HG02981 (cell line): ENCODE measurements around the gene PATL1.
"Not testable (repeated sequence)": the region's sequence is repeated elsewhere in the genome, so short reads cannot be mapped to it uniquely, and the experiment has no call there.

Source experiments
- ATAC-seq: cut with Tn5 transposase; IDR thresholded peaks from one replicate; pipeline ENCODE4 v1.9.1; 2021; ENCODE audit warnings: mild to moderate bottlenecking, moderate library complexity; ENCODE audit not compliant: unreplicated experiment

PATL1 gene

DNA sequence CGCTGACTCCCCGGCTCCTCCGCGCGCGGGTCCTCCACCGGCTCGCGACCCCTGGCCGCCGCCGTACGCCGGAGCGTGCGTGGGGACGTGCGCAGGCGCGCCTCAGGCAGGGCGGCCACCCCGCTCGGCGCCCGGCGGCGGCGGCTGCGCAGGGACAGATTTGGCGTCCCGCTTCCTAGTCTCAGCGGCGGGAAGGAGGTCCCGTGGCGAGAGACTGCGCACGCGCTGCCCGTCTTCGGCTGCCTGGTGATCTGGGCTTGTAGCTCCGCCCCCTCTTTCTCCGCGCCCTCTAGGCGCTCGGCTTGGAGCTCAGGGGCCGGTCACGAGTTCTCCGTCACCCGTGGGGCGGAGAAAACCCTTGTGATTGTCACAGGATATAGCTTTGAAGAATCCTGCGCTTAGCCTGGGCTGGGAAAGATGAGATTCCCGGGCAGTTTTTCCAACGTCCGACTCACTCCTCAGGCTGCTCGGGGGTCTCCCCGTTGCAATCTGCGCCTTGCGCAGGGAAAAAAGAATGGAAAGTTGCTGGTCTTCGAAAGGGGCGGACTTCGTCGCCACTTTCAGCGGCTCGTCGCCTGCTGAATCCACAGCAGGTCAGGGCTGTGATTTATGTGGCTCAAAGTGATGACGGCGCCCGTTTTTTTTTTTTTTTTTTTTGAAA lies at the start of gene PATL1:
Gene PATL1, minus strand, starts transcription at position 88 of the 661 bp plus-strand sequence. CDS start 142 bp downstream, outside the sequence.
- peak; percentile 92 for ATAC-seq

DNA sequence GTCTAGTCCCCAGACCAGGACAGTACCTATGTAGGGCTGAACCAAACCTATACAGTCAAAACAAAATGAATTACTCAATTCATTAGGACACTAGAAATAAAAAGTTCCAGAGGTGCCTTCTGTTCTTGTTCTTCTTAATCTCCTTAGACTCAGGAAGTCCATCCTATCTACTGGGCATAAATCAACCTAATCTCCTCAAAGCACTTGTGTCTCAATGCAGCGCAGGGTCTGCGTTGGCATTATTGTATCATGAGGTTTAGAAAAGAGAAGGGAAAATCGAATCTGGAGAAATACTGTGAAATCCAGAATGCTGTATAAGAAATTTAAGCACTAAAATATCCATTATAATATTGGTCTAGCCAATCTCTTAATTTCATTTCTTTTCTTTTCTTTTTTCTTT lies 47.2 kb upstream of the PATL1 start:
- ATAC-seq = no peak

- ATAC-seq = no peak
These were observed 44.9 kb upstream of the PATL1 start, which contains the start of gene OR10V1 for GRCh38 chr11:59713745-59714144. Gene OR10V1, minus strand, starts transcription at chr11:59713845. Its CDS starts 0 bp downstream, at chr11:59713845.

- ATAC-seq = no peak
These were observed 41.5 kb upstream of the PATL1 start for GRCh38 chr11:59710136-59710847.

DNA sequence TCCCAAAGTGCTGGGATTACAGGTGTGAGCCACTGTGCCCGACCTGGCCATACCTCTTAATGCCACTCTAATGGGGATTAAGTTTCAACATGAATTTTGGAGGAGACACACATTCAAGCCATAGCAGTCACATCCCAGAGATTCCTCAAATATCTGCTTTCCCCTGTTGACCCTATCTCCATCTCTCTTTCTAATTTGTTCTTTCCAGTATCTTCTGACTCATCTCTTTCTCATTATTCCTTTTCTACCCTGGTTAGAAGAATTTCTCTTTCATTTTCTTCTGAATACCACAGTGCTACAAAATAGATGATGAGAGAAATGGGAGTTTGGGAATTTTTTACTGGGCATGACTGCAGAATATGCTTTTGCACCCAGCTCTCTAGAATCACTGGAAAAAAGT lies 39.7 kb upstream of the PATL1 start:
- ATAC-seq = no peak

DNA sequence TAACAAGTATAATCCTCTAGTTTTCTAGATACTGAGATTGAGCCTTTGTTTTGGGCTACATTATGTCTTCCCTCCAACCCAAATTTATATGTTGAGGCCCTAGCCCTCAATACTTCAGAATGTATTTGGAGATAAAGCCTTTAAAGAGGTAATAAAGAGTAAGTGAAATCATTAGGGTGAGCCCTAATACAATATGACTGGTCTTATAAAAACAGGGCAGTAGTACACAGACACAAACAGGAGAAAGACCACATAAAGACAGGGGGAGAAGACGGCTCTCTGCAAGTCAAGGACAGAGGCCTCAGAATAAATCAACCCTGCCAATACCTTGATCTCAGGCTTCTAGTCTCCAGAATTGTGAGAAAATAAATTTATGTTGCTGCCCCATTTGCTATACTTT lies 38.5 kb upstream of the PATL1 start:
- ATAC-seq = no peak

DNA sequence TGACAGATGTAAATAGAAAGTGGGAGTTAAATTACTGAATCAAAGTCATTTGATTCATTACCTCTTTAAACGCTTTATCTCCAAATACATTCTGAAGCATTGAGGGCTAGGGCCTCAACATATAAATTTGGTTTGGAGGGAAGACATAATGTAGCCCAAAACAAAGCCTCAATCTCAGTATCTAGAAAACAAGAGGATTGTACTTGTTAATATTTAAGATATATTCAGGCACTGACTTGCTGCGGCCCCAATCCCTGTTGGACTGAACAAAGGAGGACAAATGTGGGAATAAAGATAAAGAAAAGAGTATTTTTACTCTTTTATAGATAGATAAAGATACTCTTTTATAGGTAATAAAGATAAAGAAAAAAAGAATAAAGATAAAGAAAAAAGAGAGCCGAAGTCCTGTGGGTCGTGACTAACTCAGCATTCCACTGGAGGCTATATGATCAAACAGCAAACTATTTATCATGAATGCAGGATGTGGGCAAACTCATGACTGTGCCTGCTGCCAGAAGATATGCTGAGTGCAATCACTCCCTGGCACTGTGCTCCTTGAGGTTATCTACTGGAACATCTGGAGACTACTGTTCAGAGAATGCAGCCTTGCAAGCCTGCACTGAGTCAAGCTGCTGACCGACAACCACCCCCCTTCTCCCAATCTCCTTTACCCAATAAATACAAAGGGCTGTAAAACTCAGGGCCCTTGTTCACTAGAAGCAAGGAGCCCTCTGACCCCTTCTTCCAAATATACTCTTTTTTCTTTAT lies 37.9 kb upstream of the PATL1 start:
- no peak for ATAC-seq

- no peak for ATAC-seq
These were observed 36.5 kb upstream of the PATL1 start for GRCh38 chr11:59705294-59705693.

GRCh38 chr11:59703515-59703914 lies 34.7 kb upstream of the PATL1 start:
- not testable (repeated sequence) for ATAC-seq

- ATAC-seq = not testable (repeated sequence)
These were observed 31.3 kb upstream of the PATL1 start for GRCh38 chr11:59700157-59700556.

GRCh38 chr11:59698506-59698905 lies 29.7 kb upstream of the PATL1 start:
- no peak for ATAC-seq

DNA sequence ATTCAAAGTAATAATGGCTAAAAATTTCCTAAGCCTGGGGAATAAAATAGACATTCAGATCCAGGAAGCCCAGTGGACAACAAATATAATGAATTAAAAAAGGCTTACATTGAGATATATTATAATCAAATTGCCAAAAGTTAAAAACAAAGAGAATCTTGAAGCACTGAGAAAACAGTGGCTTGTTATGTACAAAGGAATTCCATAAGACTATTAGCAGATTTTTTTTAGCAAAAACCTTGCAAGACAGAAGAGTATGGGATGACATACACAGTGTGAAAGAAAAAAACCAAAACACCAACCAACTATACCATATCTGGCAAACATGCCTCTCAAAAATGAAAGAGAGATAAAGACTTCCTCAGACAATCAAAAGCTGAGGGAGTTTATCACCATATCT lies 24.1 kb upstream of the PATL1 start:
- ATAC-seq = no peak

- no peak for ATAC-seq
These were observed 22.3 kb upstream of the PATL1 start for GRCh38 chr11:59691156-59691555.

DNA sequence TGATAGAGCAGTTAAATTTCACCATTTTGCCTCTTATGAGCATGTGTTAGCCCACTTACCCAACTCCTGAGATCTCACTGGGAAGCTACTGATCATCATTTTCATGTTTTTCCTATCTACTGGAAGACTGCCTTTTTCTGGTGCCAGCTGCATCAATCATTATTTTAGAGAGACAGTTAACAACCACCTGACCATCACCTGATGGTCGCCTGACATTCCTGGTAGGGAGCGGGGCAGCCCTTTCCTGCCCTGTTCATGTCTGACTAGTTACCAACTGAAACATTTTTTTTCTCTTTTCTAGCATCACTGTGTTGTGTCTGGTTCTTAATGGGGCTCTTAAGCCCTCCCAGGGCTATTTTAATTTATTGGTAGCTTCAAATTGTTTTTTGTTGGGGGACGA lies 20.2 kb upstream of the PATL1 start:
- ATAC-seq = no peak

DNA sequence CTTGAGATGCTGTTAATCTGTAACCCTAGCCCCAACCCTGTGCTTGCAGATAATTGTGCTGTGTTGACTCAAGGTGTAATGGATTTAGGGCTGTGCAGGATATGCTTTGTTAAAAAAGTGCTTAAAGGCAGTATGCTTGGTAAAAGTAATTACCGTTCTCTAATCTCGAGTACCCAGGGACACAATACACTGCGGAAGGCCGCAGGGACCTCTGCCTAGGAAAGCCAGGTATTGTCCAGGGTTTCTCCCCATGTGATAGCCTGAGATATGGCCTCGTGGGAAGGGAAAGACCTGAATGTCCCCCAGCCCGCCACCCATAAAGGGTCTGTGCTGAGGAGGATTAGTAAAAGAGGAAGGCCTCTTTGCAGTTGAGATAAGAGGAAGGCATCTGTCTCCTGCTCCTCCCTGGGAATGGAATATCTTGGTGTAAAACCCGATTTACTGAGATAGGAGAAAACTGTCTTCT lies 12.5 kb upstream of the PATL1 start:
- ATAC-seq = not testable (repeated sequence)

GRCh38 chr11:59680287-59681154 lies 11.7 kb upstream of the PATL1 start:
- peak; percentile 85 for ATAC-seq

DNA sequence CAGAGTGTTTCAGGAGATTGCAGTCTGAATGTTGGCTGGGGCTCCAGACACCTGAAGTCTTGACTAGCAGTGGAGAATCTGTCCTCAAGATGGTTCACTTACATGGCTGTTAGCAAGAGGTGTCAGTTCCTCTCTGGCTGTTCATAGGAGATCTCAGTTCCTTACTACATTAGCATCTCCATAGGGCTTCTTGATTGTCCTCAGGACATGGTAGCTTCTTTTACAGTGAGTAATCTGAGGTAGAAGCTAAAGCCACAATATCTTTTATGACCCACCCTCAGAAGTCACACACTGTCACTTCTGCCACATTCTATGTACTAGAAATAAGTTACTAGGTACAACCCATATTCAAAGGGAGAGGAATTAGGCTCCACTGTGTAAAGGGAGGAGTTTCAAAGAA lies 10.5 kb upstream of the PATL1 start:
- ATAC-seq = no peak

DNA sequence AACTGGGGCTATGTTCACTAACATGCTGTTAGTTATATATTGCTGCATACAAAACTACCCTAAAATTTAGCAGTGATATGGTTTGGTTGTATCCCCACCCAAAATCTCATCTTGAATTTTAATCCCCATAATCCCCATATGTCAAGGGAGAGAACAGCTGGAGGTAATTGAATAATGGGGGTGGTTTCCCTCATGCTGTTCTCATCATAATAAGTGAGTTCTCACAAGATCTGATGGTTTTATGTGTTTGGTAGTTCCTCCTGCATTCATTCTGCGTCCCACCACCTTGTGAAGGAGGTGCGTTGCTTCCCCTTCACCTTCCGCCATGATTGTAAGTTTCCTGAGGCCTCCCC lies 10.0 kb upstream of the PATL1 start:
- no peak for ATAC-seq

DNA sequence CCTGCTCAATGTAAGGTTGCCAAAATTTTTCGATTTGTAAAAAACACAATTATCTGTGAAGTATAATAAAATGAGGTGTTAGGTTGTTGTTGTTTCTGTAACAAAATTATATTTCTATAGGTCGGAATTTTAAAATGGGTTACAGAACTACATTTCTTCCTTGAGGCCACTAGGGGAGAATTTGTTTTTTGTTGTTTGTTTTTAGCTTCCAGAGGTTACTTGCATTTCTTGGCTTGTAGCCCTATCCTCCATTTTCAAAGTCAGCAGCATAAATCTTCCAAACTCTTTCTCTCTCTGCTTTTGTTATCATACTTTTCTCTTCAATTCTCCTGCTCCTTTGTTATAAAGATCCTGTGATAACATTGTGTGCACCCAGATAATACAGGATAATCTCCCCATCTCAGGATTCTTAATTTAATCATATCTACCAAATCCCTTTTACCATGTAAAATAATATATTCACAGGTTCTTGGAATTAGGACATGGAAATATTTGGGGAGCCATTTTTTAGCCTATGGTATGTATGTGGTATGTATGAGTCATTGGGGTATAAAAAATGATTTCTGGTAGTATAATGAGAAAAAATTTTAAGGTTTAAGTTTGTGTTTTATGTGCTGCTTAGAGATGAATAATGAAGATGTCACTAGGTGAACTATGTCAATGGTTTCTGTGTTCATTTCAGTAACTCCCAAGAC lies 9.4 kb upstream of the PATL1 start:
- no peak for ATAC-seq

DNA sequence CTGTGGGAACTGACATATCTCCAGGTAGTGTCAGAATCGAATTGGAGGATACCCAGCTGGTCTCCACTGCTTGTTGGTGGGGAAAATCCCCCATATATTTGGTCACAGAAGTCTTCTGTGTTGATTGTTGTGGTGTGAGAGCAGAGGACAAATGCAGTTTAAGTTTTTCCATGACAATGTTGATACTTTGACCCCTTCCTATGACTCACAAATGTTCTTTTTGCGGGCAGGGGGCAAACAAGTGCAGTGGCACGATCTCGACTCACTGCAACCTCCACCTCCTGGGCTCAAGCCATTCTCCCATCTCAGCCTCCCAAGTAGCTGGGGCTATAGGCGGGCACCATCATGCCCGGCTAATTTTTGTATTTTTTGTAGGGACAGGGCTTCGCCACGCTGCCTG lies 7.4 kb upstream of the PATL1 start:
- no peak for ATAC-seq
